ENCODE measurements around the gene GMPS. TPM values are rescaled to one million over a fixed set of nuclear protein-coding genes. Genes with fewer than 3 reads are reported as not detected.
"Not testable (repeated sequence)": the region's sequence is repeated elsewhere in the genome, so short reads cannot be mapped to it uniquely, and the experiment has no call there.

GMPS gene
- total RNA-seq, 1 experiment from 2014 or later = 185 TPM

GRCh38 chr3:155960060-155960459 is 89.6 kb downstream of the GMPS start:
- Histone ChIP-seq H3K27ac (ENCODE audit: low read depth, low read length, poor library complexity, severe bottlenecking) (no peak overlapping the region), H3K4me3 (ENCODE audit: low read depth, low read length, poor library complexity, severe bottlenecking) (no peak overlapping the region), H3K36me3 (ENCODE audit: insufficient read depth, low read length, poor library complexity, severe bottlenecking) (no peaks in the 10 kb centered on the region), H3K9me3 (ENCODE audit: low read depth, low read length, poor library complexity, severe bottlenecking) (no peaks in the 10 kb centered on the region), H3K27me3 (replicated peaks; ENCODE audit: insufficient read depth, low read depth, low read length, poor library complexity) (no peaks in the 10 kb centered on the region), H3K4me1 (ENCODE audit: insufficient read depth, low read length, poor library complexity, severe bottlenecking) (no peaks in the 10 kb centered on the region)
- DNase-seq (ENCODE audit: low spot score) = no peak
- intact Hi-C loops (cut with micrococcal nuclease; ENCODE audit: unreplicated experiment) = no loop called here
- ChIA-PET CTCF (no interaction called here), POLR2A (ENCODE audit: low non-redundant PET) (no interaction called here)
- BruUV-seq (replicated peaks) = no TSS peak
- TF ChIP-seq EZH2 (IDR thresholded peaks at IDR 0.05; ENCODE audit: borderline replicate concordance, low read depth, low read length, poor library complexity, severe bottlenecking) = no peak
- no peak for TF ChIP-seq CTCF (conservative IDR thresholded peaks at IDR 0.05; ENCODE audit: low read depth, low read length)

GRCh38 chr3:155961044-155961443 is 90.6 kb downstream of the GMPS start:
- H3K9me3 ChIP-seq (ENCODE audit: low read depth, low read length, poor library complexity, severe bottlenecking); intact Hi-C loops (cut with micrococcal nuclease; ENCODE audit: unreplicated experiment); H3K27me3 ChIP-seq (replicated peaks; ENCODE audit: insufficient read depth, low read depth, low read length, poor library complexity); H3K4me3 ChIP-seq (ENCODE audit: low read depth, low read length, poor library complexity, severe bottlenecking); H3K27ac ChIP-seq (ENCODE audit: low read depth, low read length, poor library complexity, severe bottlenecking); H3K4me1 ChIP-seq (ENCODE audit: insufficient read depth, low read length, poor library complexity, severe bottlenecking); H3K36me3 ChIP-seq (ENCODE audit: insufficient read depth, low read length, poor library complexity, severe bottlenecking); DNase-seq (ENCODE audit: low spot score); BruUV-seq (replicated peaks); CTCF ChIA-PET; POLR2A ChIA-PET (ENCODE audit: low non-redundant PET): not testable (repeated sequence)

- no peak overlapping the region for H3K27ac ChIP-seq (ENCODE audit: low read depth, low read length, poor library complexity, severe bottlenecking)
- no peaks in the 10 kb centered on the region for H3K36me3 ChIP-seq (ENCODE audit: insufficient read depth, low read length, poor library complexity, severe bottlenecking)
- intact Hi-C loops (cut with micrococcal nuclease; ENCODE audit: unreplicated experiment) = no loop called here
- no peak for DNase-seq (ENCODE audit: low spot score)
- ChIA-PET POLR2A (ENCODE audit: low non-redundant PET) (no interaction called here), CTCF (no interaction called here)
- no peaks in the 10 kb centered on the region for H3K9me3 ChIP-seq (ENCODE audit: low read depth, low read length, poor library complexity, severe bottlenecking)
- no peak for TF ChIP-seq CTCF (conservative IDR thresholded peaks at IDR 0.05; ENCODE audit: low read depth, low read length)
- no peak for TF ChIP-seq EZH2 (IDR thresholded peaks at IDR 0.05; ENCODE audit: borderline replicate concordance, low read depth, low read length, poor library complexity, severe bottlenecking)
- H3K4me1 ChIP-seq (ENCODE audit: insufficient read depth, low read length, poor library complexity, severe bottlenecking) = no peaks in the 10 kb centered on the region
- H3K4me3 ChIP-seq (ENCODE audit: low read depth, low read length, poor library complexity, severe bottlenecking) = no peak overlapping the region
- H3K27me3 ChIP-seq (replicated peaks; ENCODE audit: insufficient read depth, low read depth, low read length, poor library complexity) = no peaks in the 10 kb centered on the region
- BruUV-seq (replicated peaks) = no TSS peak
These were observed 93.1 kb downstream of the GMPS start for GRCh38 chr3:155963570-155963969.

- POLR2A ChIA-PET (ENCODE audit: low non-redundant PET) = no interaction called here
- H3K36me3 ChIP-seq (ENCODE audit: insufficient read depth, low read length, poor library complexity, severe bottlenecking) = no peaks in the 10 kb centered on the region
- H3K4me3 ChIP-seq (ENCODE audit: low read depth, low read length, poor library complexity, severe bottlenecking) = no peak overlapping the region
- H3K27me3 ChIP-seq (replicated peaks; ENCODE audit: insufficient read depth, low read depth, low read length, poor library complexity) = no peaks in the 10 kb centered on the region
- no peaks in the 10 kb centered on the region for H3K4me1 ChIP-seq (ENCODE audit: insufficient read depth, low read length, poor library complexity, severe bottlenecking)
- CTCF ChIA-PET = no interaction called here
- TF ChIP-seq EZH2 (IDR thresholded peaks at IDR 0.05; ENCODE audit: borderline replicate concordance, low read depth, low read length, poor library complexity, severe bottlenecking) (no peak), CTCF (conservative IDR thresholded peaks at IDR 0.05; ENCODE audit: low read depth, low read length) (no peak)
- H3K27ac ChIP-seq (ENCODE audit: low read depth, low read length, poor library complexity, severe bottlenecking) = no peak overlapping the region
- intact Hi-C loops (cut with micrococcal nuclease; ENCODE audit: unreplicated experiment) = no loop called here
- DNase-seq (ENCODE audit: low spot score) = no peak
- no peaks in the 10 kb centered on the region for H3K9me3 ChIP-seq (ENCODE audit: low read depth, low read length, poor library complexity, severe bottlenecking)
- BruUV-seq (replicated peaks) = no TSS peak
These were observed 99.9 kb downstream of the GMPS start for GRCh38 chr3:155970398-155970797.
